MCF 10A (cell line): ENCODE data around the gene POLE. TPM values are rescaled to one million over a fixed set of nuclear protein-coding genes. Genes with fewer than 3 reads are reported as not detected.

Experiments
- BruUV-seq: library from RNA; stranded (reverse); fragments of 400-500 nt; replicated peaks from 2 replicates; lab custom pipeline; 2021; lab: Mats Ljungman, UMichigan
- CTCF ChIA-PET: fragments of 300-600 bp; sonication (Branson Sonifier 250); formaldehyde crosslinking; extraction: SDS; loops from one replicate; lab custom pipeline; 2021; ENCODE audit warnings: antibody characterized with exemption, inconsistent platforms; lab: Yijun Ruan, JAX
- POLR2A ChIA-PET: fragments of 300-600, 350-650 bp; sonication (Branson Sonifier 250); formaldehyde crosslinking; extraction: SDS; loops from one replicate; lab custom pipeline; 2020; ENCODE audit warnings: antibody characterized with exemption, inconsistent platforms; lab: Yijun Ruan, JAX
- DNase-seq: peaks from one replicate; pipeline ENCODE4 v3.0.0-alpha.2; 2018; ENCODE audit not compliant: unreplicated experiment
- H3K27ac Mint-ChIP-seq: one replicate; pipeline ENCODE4 v1.8.0; 2022; ENCODE audit warnings: mild to moderate bottlenecking, low read depth, mixed read lengths; ENCODE audit not compliant: unreplicated experiment
- H3K27me3 Mint-ChIP-seq: one replicate; pipeline ENCODE4 v1.8.0; 2022; ENCODE audit warnings: mixed read lengths; ENCODE audit not compliant: insufficient read depth, unreplicated experiment
- H3K36me3 Mint-ChIP-seq: one replicate; pipeline ENCODE4 v1.8.0; 2022; ENCODE audit warnings: mild to moderate bottlenecking, moderate library complexity, mixed read lengths; ENCODE audit not compliant: insufficient read depth, unreplicated experiment
- H3K4me1 Mint-ChIP-seq: one replicate; pipeline ENCODE4 v1.8.0; 2022; ENCODE audit warnings: mixed read lengths; ENCODE audit not compliant: insufficient read depth, unreplicated experiment
- H3K4me3 Mint-ChIP-seq: one replicate; pipeline ENCODE4 v1.8.0; 2022; ENCODE audit warnings: mild to moderate bottlenecking, moderate library complexity, mixed read lengths; ENCODE audit not compliant: unreplicated experiment
- H3K9me3 Mint-ChIP-seq: one replicate; pipeline ENCODE4 v1.8.0; 2022; ENCODE audit warnings: mixed read lengths; ENCODE audit not compliant: unreplicated experiment
- intact Hi-C: fragments of 100-400 bp; cut with micrococcal nuclease; formaldehyde crosslinking; loops from 2 replicates; pipeline ENCODE4 v1.14.1; 2022
- total RNA-seq: library from RNA; stranded (reverse); gene quantifications from 2 replicates; pipeline ENCODE4 v1.2.3, GENCODE V29; 2022
- TF ChIP-seq, protein P1 (sequence below): fragments of 200-600 bp; IDR thresholded peaks from one replicate; pipeline ENCODE4 v1.8.0; 2022; ENCODE audit warnings: antibody characterized with exemption, mild to moderate bottlenecking; ENCODE audit not compliant: unreplicated experiment

POLE gene
- total RNA-seq, 1 experiment from 2014 or later = 36.3 TPM

DNA sequence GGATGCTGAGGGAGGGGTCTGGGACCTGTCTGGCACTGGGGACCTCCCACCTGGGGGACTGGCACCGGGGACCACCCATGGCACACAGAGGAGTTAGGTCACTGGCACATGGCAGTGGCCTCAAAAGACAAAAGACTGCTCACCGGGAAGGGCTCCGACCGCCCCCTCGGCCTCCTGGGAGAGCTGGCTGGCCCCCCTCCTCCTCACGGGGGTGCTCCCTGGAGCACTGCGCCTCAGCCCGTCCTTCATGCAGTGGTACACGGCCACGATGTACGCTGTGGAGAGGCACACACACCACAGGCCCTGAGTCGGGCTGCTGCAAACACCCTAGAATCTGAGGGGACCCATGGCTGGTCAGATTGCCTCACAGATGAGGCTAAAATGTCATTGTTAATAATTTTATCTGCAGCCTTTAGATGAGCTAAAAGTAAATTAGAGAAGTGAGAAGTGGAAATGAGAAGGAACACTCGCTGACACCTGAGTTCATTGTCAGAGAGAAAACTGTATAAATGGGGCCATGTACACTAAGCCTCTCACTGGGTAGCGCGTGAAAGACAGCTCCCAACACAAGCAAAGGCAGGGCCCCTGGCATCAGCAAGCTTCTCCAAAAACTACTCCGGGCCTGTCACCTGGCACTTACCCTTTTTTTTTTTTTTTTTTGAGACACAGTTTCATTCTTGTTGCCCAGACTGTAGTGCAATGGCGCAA lies 54.5 kb downstream of the POLE start:
- CTCF ChIA-PET = interaction anchor here (0.5 to 0.7 kb wide), 4 partner anchors 12 to 479 kb away, joined by 3 to 4 read pairs (median 3); no protein-coding TSS in a partner anchor
- Mint-ChIP-seq H3K36me3 (peaks cover 49% of the 10 kb centered on the region), H3K9me3 (no peaks in the 10 kb centered on the region), H3K27me3 (no peaks in the 10 kb centered on the region), H3K4me1 (no peaks in the 10 kb centered on the region), H3K4me3 (no peak overlapping the region), H3K27ac (no peak overlapping the region)
- BruUV-seq = no TSS peak
- DNase-seq = no peak
- TF ChIP-seq, protein P1, sequence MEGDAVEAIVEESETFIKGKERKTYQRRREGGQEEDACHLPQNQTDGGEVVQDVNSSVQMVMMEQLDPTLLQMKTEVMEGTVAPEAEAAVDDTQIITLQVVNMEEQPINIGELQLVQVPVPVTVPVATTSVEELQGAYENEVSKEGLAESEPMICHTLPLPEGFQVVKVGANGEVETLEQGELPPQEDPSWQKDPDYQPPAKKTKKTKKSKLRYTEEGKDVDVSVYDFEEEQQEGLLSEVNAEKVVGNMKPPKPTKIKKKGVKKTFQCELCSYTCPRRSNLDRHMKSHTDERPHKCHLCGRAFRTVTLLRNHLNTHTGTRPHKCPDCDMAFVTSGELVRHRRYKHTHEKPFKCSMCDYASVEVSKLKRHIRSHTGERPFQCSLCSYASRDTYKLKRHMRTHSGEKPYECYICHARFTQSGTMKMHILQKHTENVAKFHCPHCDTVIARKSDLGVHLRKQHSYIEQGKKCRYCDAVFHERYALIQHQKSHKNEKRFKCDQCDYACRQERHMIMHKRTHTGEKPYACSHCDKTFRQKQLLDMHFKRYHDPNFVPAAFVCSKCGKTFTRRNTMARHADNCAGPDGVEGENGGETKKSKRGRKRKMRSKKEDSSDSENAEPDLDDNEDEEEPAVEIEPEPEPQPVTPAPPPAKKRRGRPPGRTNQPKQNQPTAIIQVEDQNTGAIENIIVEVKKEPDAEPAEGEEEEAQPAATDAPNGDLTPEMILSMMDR = no peak
- POLR2A ChIA-PET = interaction anchor here (1.1 kb wide), 1 partner anchor 11 kb away, joined by 4 read pairs; no protein-coding TSS in a partner anchor
- intact Hi-C loops = no loop called here

DNA sequence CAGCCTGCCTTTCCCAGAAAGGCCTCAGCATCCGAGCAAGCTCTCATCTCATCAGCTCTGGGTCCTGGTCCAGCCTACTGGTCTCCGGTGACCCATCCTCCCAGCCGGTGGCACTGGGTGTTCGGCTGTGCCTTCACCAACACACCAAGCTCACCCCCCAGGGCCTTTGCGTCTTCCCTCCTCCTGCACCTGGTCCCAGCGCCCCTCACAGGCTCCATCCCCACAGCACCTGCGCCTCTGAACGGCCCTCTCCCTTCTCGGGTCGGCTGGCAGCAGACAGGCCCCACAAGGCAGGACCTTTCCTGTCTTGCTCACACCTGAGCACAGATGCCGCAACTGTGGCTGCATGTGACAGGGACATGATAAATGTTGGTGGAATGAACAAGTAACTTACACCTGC lies 55.5 kb downstream of the POLE start:
- Mint-ChIP-seq H3K4me1 (no peaks in the 10 kb centered on the region), H3K4me3 (no peak overlapping the region), H3K36me3 (peaks cover 49% of the 10 kb centered on the region), H3K27me3 (no peaks in the 10 kb centered on the region), H3K9me3 (no peaks in the 10 kb centered on the region), H3K27ac (no peak overlapping the region)
- TF ChIP-seq, protein P1 = no peak
- no TSS peak for BruUV-seq
- ChIA-PET POLR2A (interaction anchor here (1.1 kb wide), 1 partner anchor 10 kb away, joined by 4 read pairs; no protein-coding TSS in a partner anchor), CTCF (no interaction called here)
- DNase-seq = no peak
- intact Hi-C loops = no loop called here

DNA sequence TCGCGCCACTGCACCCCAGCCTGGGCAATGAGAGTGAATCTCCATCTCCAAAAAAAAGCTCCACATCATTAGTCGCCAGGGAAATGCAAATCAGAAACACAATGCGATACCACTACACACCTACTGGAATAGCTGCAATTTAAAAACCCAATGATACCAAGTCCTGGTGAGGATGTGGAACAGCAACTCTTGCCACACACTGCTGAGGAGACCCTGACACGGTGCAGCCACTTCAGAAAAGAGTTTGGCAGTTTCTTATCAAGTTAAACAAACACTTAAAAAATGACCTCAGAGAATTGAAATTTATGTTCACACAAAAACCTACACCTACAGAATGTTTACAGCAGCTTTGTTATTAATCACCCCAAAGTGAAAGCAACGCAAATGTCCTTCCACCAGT lies 56.5 kb downstream of the POLE start:
- BruUV-seq = no TSS peak
- Mint-ChIP-seq H3K4me1 (no peaks in the 10 kb centered on the region), H3K27me3 (no peaks in the 10 kb centered on the region), H3K36me3 (peaks cover 42% of the 10 kb centered on the region), H3K9me3 (no peaks in the 10 kb centered on the region), H3K4me3 (no peak overlapping the region), H3K27ac (no peak overlapping the region)
- no peak for DNase-seq
- TF ChIP-seq, protein P1 = no peak
- POLR2A ChIA-PET = no interaction called here
- CTCF ChIA-PET = interaction anchor here (1.0 kb wide), 1 partner anchor 8 kb away, joined by 7 read pairs; no protein-coding TSS in a partner anchor
- intact Hi-C loops = no loop called here

DNA sequence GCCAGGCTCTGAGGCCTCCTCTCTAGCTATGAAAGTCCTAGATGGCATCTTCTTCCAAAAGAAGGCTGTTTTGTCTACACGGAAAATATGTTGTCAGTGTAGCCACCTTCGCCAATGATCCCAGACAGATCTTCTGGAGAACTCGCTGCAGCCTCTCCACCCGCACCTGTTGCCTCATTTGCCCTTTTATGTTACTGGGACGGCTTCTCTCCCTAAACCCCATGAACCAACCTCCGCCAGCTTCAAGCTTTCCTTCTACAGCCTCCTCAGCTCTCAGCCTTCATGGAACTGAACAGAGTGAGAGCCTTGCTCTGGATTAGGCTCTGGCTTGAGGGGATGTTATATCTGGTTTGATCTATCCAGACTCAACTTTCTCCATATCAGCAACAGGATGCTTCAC lies 57.8 kb downstream of the POLE start:
- Mint-ChIP-seq H3K4me3 (no peak overlapping the region), H3K36me3 (peaks cover 38% of the 10 kb centered on the region), H3K4me1 (no peaks in the 10 kb centered on the region), H3K9me3 (no peaks in the 10 kb centered on the region), H3K27me3 (no peaks in the 10 kb centered on the region), H3K27ac (no peak overlapping the region)
- intact Hi-C loops = no loop called here
- TF ChIP-seq, protein P1 = no peak
- BruUV-seq = no TSS peak
- CTCF ChIA-PET = interaction anchor here (1.0 to 2.2 kb wide), 2 partner anchors 9 to 15 kb away, joined by 3 to 6 read pairs; no protein-coding TSS in a partner anchor
- DNase-seq = no peak
- POLR2A ChIA-PET = no interaction called here
